ENCODE measurements around the gene TENM4. TPM values are rescaled to one million over a fixed set of nuclear protein-coding genes. Genes with fewer than 3 reads are reported as not detected.

The TENM4 gene
- total and polyA plus RNA-seq, 2 of the 13 experiments (the other 11 are each of a cell fraction or from before 2014, with no cell fraction given) = not detected

DNA sequence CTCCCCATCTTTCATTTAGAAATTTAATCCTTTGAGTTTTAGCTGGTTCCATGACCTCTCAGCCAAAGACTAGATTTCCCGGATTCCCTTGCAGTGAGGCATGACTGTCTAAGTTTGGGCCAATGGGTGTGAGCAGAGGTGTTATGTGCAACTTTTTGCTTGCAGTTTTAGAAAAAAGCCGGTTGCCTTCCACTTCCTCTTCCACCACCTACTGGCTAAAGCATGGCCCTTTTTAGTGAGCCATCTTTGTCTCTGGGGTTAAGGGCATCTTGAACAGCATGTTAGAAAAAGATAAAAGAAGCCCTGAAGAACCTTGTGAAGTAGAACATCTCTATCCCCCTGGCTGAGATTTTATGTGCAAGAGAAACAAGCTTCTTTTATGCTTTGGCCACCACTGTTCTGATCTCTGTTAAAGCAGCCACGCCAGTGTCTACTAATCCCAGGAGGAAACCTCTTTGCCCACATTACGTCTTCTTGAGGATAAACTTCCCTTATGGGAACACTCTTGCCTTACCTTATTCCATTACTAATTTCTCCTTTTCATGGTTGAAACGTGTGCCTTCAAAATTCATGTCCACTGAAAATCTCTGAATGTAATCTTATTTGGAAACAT lies 279.9 kb downstream of the TENM4 start:
- Histone ChIP-seq H3K36me3 (replicated peaks in 1 of 2; ENCODE audit: control insufficient read depth in 1 of 2, insufficient read depth in 2 of 2, low read length in 2 of 2) (no peaks in the 10 kb centered on the region), H3K27me3 (ENCODE audit: control insufficient read depth in 1 of 2, insufficient read depth in 2 of 2, low read length in 2 of 2) (0 out of 5 replicates have a peak, but pooled peaks cover 0 to 6% of the 10 kb centered on the region in 2 experiments), H3K27ac (ENCODE audit: extremely low read length, insufficient read depth, low read length) (no peak overlapping the region), H4K20me1 (ENCODE audit: insufficient read depth, low read length) (no peaks in the 10 kb centered on the region), H2AFZ (ENCODE audit: low read length) (no peak overlapping the region), H3K79me2 (ENCODE audit: insufficient read depth, low read length) (no peaks in the 10 kb centered on the region), H3K4me3 (replicated peaks in 1 of 3; ENCODE audit: insufficient read depth in 1 of 3, low read depth in 2 of 3, low read length in 3 of 3) (no peak overlapping the region), H3K9me3 (ENCODE audit: low read length) (no peaks in the 10 kb centered on the region), H3K4me2 (ENCODE audit: low read depth, low read length) (no peak overlapping the region), H3K4me1 (ENCODE audit: insufficient read depth, low read length) (no peaks in the 10 kb centered on the region), H3K9ac (ENCODE audit: insufficient read depth, low read depth, low read length) (no peak overlapping the region)
- POLR2A ChIA-PET = no interaction called here
- TF ChIP-seq SAP130 (CRISPR knock-in tag; IDR thresholded peaks at IDR 0.05; ENCODE audit: low read depth) = no peak
- no peak for DNase-seq (ENCODE audit: low spot score)
- WGBS (ENCODE audit: low lambda C conversion rate) = 3% methylated on average over 5 of the region's 5 CpGs
- CTCF ChIA-PET (ENCODE audit: low intra/inter-chr PET ratio, low total read pairs) = no interaction called here
- FAIRE-seq = no peak
- intact Hi-C loops (cut with micrococcal nuclease; ENCODE audit: unreplicated experiment) (no loop called here), in situ Hi-C loops (cut with HindIII; ENCODE audit: extremely low pct_ligation_motif_present, low pct_unique_long_range_greater_than_20kb) (no loop called here)
- ATAC-seq = no peak
- no TSS peak for BruUV-seq (replicated peaks)

DNA sequence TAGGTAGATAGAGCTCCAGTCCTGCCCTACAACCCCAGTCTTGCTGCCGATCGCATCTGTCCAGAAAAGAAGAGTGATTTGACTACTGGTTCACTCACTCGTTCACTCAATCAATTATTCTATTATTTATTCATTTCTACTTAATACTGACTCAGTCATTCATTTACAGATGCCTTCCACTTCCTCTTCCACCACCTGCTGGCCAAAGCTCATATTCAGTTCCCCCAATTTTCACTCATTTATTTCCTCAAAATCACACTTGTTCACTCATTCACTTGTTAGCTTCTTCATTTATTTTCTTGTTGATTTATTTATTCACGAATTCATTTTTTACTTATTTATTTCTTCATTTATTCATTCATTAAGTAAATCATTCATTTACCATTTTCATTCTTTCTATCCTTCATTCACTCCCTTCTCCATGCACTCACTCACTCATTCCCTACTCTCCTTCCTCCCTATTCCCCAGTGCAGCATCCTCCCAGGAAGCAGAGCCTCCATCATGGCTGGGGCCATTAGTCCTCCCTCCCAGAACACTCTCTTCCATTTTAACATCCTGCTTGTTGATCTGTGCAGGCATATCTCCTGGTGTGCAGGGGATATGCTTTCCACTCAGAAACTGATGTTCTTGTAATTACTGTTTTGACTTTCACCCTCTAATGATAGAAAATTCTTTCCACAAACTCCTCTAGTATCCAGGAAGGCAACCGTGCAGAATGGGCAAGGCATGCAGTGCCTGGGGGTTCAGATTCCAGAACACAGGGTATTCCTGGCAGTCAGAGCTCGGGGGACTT lies 281.0 kb downstream of the TENM4 start:
- H3K36me3 ChIP-seq (replicated peaks in 1 of 2; ENCODE audit: control insufficient read depth in 1 of 2, insufficient read depth in 2 of 2, low read length in 2 of 2) = no peaks in the 10 kb centered on the region
- ChIA-PET CTCF (ENCODE audit: low intra/inter-chr PET ratio, low total read pairs) (no interaction called here), POLR2A (no interaction called here)
- no peak overlapping the region for H3K27ac ChIP-seq (ENCODE audit: extremely low read length, insufficient read depth, low read length)
- H4K20me1 ChIP-seq (ENCODE audit: insufficient read depth, low read length) = no peaks in the 10 kb centered on the region
- no peak for FAIRE-seq
- intact Hi-C loops (cut with micrococcal nuclease; ENCODE audit: unreplicated experiment) (no loop called here), in situ Hi-C loops (cut with HindIII; ENCODE audit: extremely low pct_ligation_motif_present, low pct_unique_long_range_greater_than_20kb) (no loop called here)
- no peak for ATAC-seq
- no peak overlapping the region for H3K4me3 ChIP-seq (replicated peaks in 1 of 3; ENCODE audit: insufficient read depth in 1 of 3, low read depth in 2 of 3, low read length in 3 of 3)
- no peaks in the 10 kb centered on the region for H3K4me1 ChIP-seq (ENCODE audit: insufficient read depth, low read length)
- H3K4me2 ChIP-seq (ENCODE audit: low read depth, low read length) = no peak overlapping the region
- DNase-seq (ENCODE audit: low spot score) = no peak
- H3K79me2 ChIP-seq (ENCODE audit: insufficient read depth, low read length) = no peaks in the 10 kb centered on the region
- H3K9ac ChIP-seq (ENCODE audit: insufficient read depth, low read depth, low read length) = no peak overlapping the region
- H3K9me3 ChIP-seq (ENCODE audit: low read length) = no peaks in the 10 kb centered on the region
- BruUV-seq (replicated peaks) = no TSS peak
- 16% methylated on average over 6 of the region's 6 CpGs for WGBS (ENCODE audit: low lambda C conversion rate)
- H3K27me3 ChIP-seq (ENCODE audit: control insufficient read depth in 1 of 2, insufficient read depth in 2 of 2, low read length in 2 of 2) = 0 out of 5 replicates have a peak, but pooled peaks cover 0 to 6% of the 10 kb centered on the region in 2 experiments
- no peak overlapping the region for H2AFZ ChIP-seq (ENCODE audit: low read length)
- TF ChIP-seq, protein P1, sequence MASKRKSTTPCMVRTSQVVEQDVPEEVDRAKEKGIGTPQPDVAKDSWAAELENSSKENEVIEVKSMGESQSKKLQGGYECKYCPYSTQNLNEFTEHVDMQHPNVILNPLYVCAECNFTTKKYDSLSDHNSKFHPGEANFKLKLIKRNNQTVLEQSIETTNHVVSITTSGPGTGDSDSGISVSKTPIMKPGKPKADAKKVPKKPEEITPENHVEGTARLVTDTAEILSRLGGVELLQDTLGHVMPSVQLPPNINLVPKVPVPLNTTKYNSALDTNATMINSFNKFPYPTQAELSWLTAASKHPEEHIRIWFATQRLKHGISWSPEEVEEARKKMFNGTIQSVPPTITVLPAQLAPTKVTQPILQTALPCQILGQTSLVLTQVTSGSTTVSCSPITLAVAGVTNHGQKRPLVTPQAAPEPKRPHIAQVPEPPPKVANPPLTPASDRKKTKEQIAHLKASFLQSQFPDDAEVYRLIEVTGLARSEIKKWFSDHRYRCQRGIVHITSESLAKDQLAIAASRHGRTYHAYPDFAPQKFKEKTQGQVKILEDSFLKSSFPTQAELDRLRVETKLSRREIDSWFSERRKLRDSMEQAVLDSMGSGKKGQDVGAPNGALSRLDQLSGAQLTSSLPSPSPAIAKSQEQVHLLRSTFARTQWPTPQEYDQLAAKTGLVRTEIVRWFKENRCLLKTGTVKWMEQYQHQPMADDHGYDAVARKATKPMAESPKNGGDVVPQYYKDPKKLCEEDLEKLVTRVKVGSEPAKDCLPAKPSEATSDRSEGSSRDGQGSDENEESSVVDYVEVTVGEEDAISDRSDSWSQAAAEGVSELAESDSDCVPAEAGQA (IDR thresholded peaks at IDR 0.05; ENCODE audit: low read depth) = no peak
- TF ChIP-seq, protein P1 (CRISPR knock-in tag; IDR thresholded peaks at IDR 0.05; ENCODE audit: borderline replicate concordance) = no peak
- TF ChIP-seq ZNF121 (CRISPR knock-in tag; IDR thresholded peaks at IDR 0.05) (no peak), CAMTA2 (CRISPR knock-in tag; IDR thresholded peaks at IDR 0.05; ENCODE audit: borderline replicate concordance) (no peak), RAD51 (IDR thresholded peaks at IDR 0.05; ENCODE audit: borderline replicate concordance) (no peak), HIVEP1 (CRISPR knock-in tag; IDR thresholded peaks at IDR 0.05) (no peak), KMT2A (CRISPR knock-in tag; IDR thresholded peaks at IDR 0.05) (no peak), NFKB2 (CRISPR knock-in tag; IDR thresholded peaks at IDR 0.05; ENCODE audit: borderline replicate concordance) (no peak), MIXL1 (CRISPR knock-in tag; IDR thresholded peaks at IDR 0.05) (no peak), ETV6 (CRISPR knock-in tag; conservative IDR thresholded peaks at IDR 0.05) (no peak), ZMAT3 (CRISPR knock-in tag; conservative IDR thresholded peaks at IDR 0.05) (no peak), GTF3A (CRISPR knock-in tag; conservative IDR thresholded peaks at IDR 0.05) (no peak)

All from HepG2 (cell line).